Left ventricle myocardium inferior (tissue), 1 donor: ENCODE results near the gene PNLIPRP2. TPM values are rescaled to one million over a fixed set of nuclear protein-coding genes. Genes with fewer than 3 reads are reported as not detected.

Experiments
- DNase-seq: peaks from one replicate; pipeline ENCODE4 v3.0.0-alpha.2; 2020
- H3K27ac ChIP-seq: fragments of 200-600 bp; replicated peaks from 2 replicates; pipeline ENCODE4 v1.8.0; 2021
- H3K27me3 ChIP-seq: fragments of 200-600 bp; 2 replicates; pipeline ENCODE4 v1.8.0; 2021; ENCODE audit warnings: low read depth
- H3K36me3 ChIP-seq: fragments of 200-600 bp; 2 replicates; pipeline ENCODE4 v1.8.0; 2021
- H3K4me1 ChIP-seq: fragments of 200-600 bp; 2 replicates; pipeline ENCODE4 v1.8.0; 2021
- H3K4me3 ChIP-seq: fragments of 200-600 bp; 2 replicates; pipeline ENCODE4 v1.8.0; 2021; ENCODE audit warnings: mild to moderate bottlenecking, moderate library complexity
- H3K9me3 ChIP-seq: fragments of 200-600 bp; replicated peaks from 2 replicates; pipeline ENCODE4 v1.8.0; 2021
- intact Hi-C: fragments of 100-400 bp; cut with micrococcal nuclease; formaldehyde crosslinking; loops from one replicate; pipeline ENCODE4 v1.11.0; 2022
- total RNA-seq: library from RNA; stranded (reverse); fragmentation: NEBNext Ultra II Directional; extraction: Animal tissue kit (Norgen Biotek cat#: 25700); gene quantifications from one replicate; pipeline ENCODE4 v1.2.1, GENCODE V29; 2021
- TF ChIP-seq, protein P1 (sequence below): fragments of 200-600 bp; IDR thresholded peaks from 2 replicates; pipeline ENCODE4 v1.8.0; 2021; ENCODE audit warnings: antibody characterized with exemption, mild to moderate bottlenecking, borderline replicate concordance
- donor health status: DM: no; HTN: yes; CAD: no; lungs with severe emphysema.

Gene PNLIPRP2
- total RNA-seq, 1 donor from 2014 or later = not detected

GRCh38 chr10:116598329-116598728, 22.4 kb upstream of the PNLIPRP2 start:
- H3K36me3 ChIP-seq = no peaks in the 10 kb centered on the region
- H3K27ac ChIP-seq = no peak overlapping the region
- no peak overlapping the region for H3K4me3 ChIP-seq
- TF ChIP-seq, protein P1, sequence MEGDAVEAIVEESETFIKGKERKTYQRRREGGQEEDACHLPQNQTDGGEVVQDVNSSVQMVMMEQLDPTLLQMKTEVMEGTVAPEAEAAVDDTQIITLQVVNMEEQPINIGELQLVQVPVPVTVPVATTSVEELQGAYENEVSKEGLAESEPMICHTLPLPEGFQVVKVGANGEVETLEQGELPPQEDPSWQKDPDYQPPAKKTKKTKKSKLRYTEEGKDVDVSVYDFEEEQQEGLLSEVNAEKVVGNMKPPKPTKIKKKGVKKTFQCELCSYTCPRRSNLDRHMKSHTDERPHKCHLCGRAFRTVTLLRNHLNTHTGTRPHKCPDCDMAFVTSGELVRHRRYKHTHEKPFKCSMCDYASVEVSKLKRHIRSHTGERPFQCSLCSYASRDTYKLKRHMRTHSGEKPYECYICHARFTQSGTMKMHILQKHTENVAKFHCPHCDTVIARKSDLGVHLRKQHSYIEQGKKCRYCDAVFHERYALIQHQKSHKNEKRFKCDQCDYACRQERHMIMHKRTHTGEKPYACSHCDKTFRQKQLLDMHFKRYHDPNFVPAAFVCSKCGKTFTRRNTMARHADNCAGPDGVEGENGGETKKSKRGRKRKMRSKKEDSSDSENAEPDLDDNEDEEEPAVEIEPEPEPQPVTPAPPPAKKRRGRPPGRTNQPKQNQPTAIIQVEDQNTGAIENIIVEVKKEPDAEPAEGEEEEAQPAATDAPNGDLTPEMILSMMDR = no peak
- H3K4me1 ChIP-seq = no peaks in the 10 kb centered on the region
- DNase-seq = no peak
- peaks cover 31% of the 10 kb centered on the region for H3K27me3 ChIP-seq
- intact Hi-C loops = no loop called here
- H3K9me3 ChIP-seq = no peaks in the 10 kb centered on the region

DNA sequence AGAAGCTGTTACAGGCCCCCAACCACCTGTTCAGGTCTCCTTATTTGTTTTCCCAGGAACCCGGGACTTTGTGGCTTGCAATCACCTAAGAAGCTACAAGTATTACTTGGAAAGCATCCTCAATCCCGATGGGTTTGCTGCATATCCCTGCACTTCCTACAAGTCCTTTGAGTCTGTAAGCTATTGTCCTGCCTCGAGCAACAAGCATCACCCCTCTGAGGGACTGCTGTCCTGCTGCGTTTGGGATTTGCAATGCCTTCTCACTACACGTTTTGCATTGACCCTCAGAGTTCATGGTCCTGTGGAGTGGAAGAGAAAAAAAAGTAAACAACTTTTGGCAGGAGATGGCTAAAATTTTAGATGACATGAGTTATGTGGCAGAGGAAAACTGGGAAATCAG, 20.8 kb upstream of the PNLIPRP2 start:
- Histone ChIP-seq H3K9me3 (no peaks in the 10 kb centered on the region), H3K27ac (no peak overlapping the region), H3K27me3 (peaks cover 31% of the 10 kb centered on the region), H3K36me3 (no peaks in the 10 kb centered on the region), H3K4me1 (no peaks in the 10 kb centered on the region), H3K4me3 (no peak overlapping the region)
- intact Hi-C loops = no loop called here
- TF ChIP-seq, protein P1 = no peak
- DNase-seq = no peak

- intact Hi-C loops = no loop called here
These were observed 17.9 kb upstream of the PNLIPRP2 start for GRCh38 chr10:116602648-116603400.

GRCh38 chr10:116606061-116606483, 14.7 kb upstream of the PNLIPRP2 start:
- H3K4me1 ChIP-seq = peaks cover 6% of the 10 kb centered on the region
- H3K27ac ChIP-seq = no peak overlapping the region
- no peaks in the 10 kb centered on the region for H3K9me3 ChIP-seq
- no peak overlapping the region for H3K4me3 ChIP-seq
- DNase-seq = no peak
- intact Hi-C loops = no loop called here
- no peaks in the 10 kb centered on the region for H3K36me3 ChIP-seq
- peaks cover 41% of the 10 kb centered on the region for H3K27me3 ChIP-seq
- TF ChIP-seq, protein P1 = no peak

More at GRCh38 chr10:116602648-116603400, 17.9 kb upstream of the PNLIPRP2 start:
- no peak for DNase-seq
- H3K27me3 ChIP-seq = peaks cover 31% of the 10 kb centered on the region
- no peak overlapping the region for H3K27ac ChIP-seq
- TF ChIP-seq, protein P1 = no peak
- no peak overlapping the region for H3K4me3 ChIP-seq
- H3K36me3 ChIP-seq = no peaks in the 10 kb centered on the region
- H3K4me1 ChIP-seq = no peaks in the 10 kb centered on the region
- no peaks in the 10 kb centered on the region for H3K9me3 ChIP-seq

- no peaks in the 10 kb centered on the region for H3K9me3 ChIP-seq
- no peaks in the 10 kb centered on the region for H3K36me3 ChIP-seq
- no peak for DNase-seq
- H3K27ac ChIP-seq = no peak overlapping the region
- peaks cover 6% of the 10 kb centered on the region for H3K4me1 ChIP-seq
- intact Hi-C loops = no loop called here
- no peak overlapping the region for H3K4me3 ChIP-seq
- TF ChIP-seq, protein P1 = no peak
- H3K27me3 ChIP-seq = peaks cover 35% of the 10 kb centered on the region
These were observed 13.4 kb upstream of the PNLIPRP2 start for GRCh38 chr10:116607336-116607735.
